Upper lobe of right lung (tissue), 1 donor: ENCODE measurements around the gene BPIFB3. TPM values are rescaled to one million over a fixed set of nuclear protein-coding genes. Genes with fewer than 3 reads are reported as not detected.

Experiments
- ATAC-seq: fragments of 200-7000 bp; cut with Tn5 transposase; one replicate; pipeline ENCODE4 v1.9.1; 2020; ENCODE audit warnings: mild to moderate bottlenecking, moderate library complexity
- DNase-seq: peaks from one replicate; pipeline ENCODE4 v3.0.0-alpha.2; 2020
- H3K27ac ChIP-seq: fragments of 200-600 bp; one replicate; pipeline ENCODE4 v1.8.0; 2022
- H3K27me3 ChIP-seq: fragments of 200-600 bp; one replicate; pipeline ENCODE4 v1.8.0; 2022; ENCODE audit warnings: mild to moderate bottlenecking
- H3K36me3 ChIP-seq: fragments of 200-600 bp; one replicate; pipeline ENCODE4 v1.8.0; 2022
- H3K4me1 ChIP-seq: fragments of 200-600 bp; one replicate; pipeline ENCODE4 v1.8.0; 2022
- H3K4me3 ChIP-seq: fragments of 200-600 bp; one replicate; pipeline ENCODE4 v1.8.0; 2022; ENCODE audit warnings: mild to moderate bottlenecking
- H3K9me3 ChIP-seq: fragments of 200-600 bp; one replicate; pipeline ENCODE4 v1.8.0; 2022
- intact Hi-C: fragments of 100-400 bp; cut with DNase I; formaldehyde crosslinking; loops from one replicate; pipeline ENCODE4 v1.11.0; 2022
- long read RNA-seq: library from polyadenylated mRNA; unstranded; transcript quantifications from one replicate; pipeline ENCODE4 v2.0.0, GENCODE V29; 2021
- total RNA-seq: library from RNA; stranded (reverse); fragmentation: NEBNext Ultra II Directional; extraction: Animal tissue kit (Norgen Biotek cat#: 25700); gene quantifications from one replicate; pipeline ENCODE4 v1.2.1, GENCODE V29; 2021
- TF ChIP-seq, protein P1 (sequence below): fragments of 200-600 bp; IDR thresholded peaks from one replicate; pipeline ENCODE4 v1.8.0; 2022; ENCODE audit warnings: antibody characterized with exemption
- donor health status: DM: no; HTN: yes; CAD: no; lungs with severe emphysema.

The BPIFB3 gene
- not detected for total RNA-seq
- long read RNA-seq: 0 reads

DNA sequence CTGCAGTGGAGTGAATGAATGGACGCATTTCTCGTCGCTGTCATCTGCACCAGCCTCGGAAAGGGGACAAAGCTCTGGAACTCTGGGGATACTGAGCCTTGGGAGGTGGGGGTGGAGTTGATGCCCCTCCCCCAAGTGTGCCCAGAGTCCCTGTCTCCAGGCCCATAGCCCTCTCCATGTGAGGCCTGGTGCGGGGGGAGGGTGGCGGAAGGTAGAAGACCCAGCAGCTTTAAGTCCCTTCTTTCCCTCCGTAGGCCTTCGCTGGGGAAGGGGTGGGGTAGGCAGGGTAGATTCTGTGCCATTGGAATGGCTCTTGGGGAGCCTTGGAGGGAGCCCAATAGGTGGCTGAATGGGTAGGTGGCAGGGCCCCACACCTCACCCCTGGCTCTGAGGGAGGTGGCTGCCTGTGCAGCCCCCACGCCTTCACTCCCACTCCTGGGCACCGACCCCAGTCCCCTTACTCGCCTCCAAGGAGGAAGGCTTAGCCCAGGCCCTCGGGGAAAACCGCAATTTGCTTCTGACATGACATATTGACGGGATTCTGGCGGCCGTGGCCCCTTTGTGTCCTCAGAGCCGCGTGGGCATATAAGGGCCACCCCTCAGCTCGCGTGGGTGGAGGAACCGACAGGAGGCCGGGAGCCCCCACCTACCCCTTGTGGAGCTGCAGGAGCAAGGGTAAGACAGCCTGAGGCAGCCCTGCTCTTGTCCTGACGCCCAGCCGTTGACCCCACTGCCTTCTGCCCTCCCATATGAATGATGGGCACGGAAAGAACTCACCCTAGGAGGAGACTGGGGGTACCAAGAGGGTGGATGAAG, at the start of gene BPIFB3:
TSS of gene BPIFB3 (plus strand) at position 613 of the 816 bp plus-strand sequence. CDS start 1,533 bp downstream, outside the sequence.
- Histone ChIP-seq H3K4me3 (no peak within 1 kb of the TSS), H3K4me1 (no peaks in the 10 kb centered on the region), H3K9me3 (no peaks in the 10 kb centered on the region), H3K27me3 (no peaks in the 10 kb centered on the region), H3K27ac (no peak within 1 kb of the TSS), H3K36me3 (no peaks in the 10 kb centered on the region)
- DNase-seq (no peak), ATAC-seq (no peak)
- TF ChIP-seq, protein P1, sequence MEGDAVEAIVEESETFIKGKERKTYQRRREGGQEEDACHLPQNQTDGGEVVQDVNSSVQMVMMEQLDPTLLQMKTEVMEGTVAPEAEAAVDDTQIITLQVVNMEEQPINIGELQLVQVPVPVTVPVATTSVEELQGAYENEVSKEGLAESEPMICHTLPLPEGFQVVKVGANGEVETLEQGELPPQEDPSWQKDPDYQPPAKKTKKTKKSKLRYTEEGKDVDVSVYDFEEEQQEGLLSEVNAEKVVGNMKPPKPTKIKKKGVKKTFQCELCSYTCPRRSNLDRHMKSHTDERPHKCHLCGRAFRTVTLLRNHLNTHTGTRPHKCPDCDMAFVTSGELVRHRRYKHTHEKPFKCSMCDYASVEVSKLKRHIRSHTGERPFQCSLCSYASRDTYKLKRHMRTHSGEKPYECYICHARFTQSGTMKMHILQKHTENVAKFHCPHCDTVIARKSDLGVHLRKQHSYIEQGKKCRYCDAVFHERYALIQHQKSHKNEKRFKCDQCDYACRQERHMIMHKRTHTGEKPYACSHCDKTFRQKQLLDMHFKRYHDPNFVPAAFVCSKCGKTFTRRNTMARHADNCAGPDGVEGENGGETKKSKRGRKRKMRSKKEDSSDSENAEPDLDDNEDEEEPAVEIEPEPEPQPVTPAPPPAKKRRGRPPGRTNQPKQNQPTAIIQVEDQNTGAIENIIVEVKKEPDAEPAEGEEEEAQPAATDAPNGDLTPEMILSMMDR: no peak
- intact Hi-C loops: no loop called here

DNA sequence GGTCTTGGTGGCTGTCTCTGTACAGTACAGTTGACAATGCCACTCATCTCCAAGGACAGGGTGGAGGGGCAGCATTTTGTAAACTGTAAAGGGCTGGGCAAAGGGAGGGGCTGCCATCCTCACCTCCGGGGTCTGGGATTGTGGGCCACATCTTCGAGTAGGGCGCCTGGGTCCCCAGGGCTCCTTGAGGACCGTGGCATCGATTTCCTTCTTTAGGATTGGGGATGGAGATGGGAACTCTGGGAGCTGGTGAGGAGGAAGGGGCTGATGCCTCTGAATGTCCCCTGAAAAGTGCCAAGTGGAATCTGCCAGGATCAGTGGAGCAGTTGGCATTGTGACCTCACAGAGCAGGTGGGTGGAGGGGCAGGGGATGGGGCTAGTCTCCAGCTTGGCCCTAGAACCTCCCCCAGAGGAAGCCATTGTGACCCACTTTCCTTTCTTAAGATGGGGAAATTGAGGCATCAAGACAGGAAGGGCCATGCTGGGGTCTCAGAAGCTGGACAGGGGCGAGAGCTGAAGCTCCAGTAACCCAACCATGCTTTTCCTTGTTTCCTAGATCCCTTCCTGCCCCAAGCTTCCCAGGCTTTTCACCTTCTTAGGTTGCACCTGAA, 49.5 kb upstream of the BPIFB3 start, which contains the start of gene SUN5:
TSS of gene SUN5 (minus strand) at position 293 of the 611 bp plus-strand sequence. CDS start at position 200, 93 bp downstream.
- ATAC-seq (no peak), DNase-seq (peak; percentile 39)
- Histone ChIP-seq H3K4me3 (no peak within 1 kb of the TSS), H3K4me1 (no peaks in the 10 kb centered on the region), H3K9me3 (peaks cover 5% of the 10 kb centered on the region), H3K36me3 (no peaks in the 10 kb centered on the region), H3K27me3 (no peaks in the 10 kb centered on the region), H3K27ac (no peak within 1 kb of the TSS)
- TF ChIP-seq, protein P1: no peak
- intact Hi-C loops: no loop called here

DNA sequence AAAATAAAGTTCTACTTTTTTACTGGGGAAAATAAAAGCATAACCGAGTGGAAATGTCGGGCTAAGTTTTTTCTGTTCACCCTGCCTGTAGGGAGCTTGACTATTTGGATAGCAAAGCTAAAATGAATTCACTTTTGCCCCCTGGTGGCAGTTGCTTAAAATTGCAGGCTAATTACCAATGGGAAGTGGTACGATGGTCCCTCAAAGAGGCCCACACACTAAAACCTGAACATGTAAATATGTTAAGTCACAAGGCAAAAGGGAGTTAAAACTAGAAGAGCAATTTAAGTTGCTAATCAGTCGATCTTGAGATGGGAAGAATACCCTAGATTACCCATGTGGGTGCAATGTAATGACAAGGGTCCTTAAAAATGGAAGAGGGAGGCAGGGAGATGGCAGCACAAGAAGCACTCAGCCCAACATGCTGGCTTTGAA, 48.6 kb upstream of the BPIFB3 start:
- Histone ChIP-seq H3K36me3 (no peaks in the 10 kb centered on the region), H3K4me3 (no peak overlapping the region), H3K27me3 (no peaks in the 10 kb centered on the region), H3K27ac (no peak overlapping the region), H3K4me1 (no peaks in the 10 kb centered on the region), H3K9me3 (peaks cover 5% of the 10 kb centered on the region)
- DNase-seq (no peak), ATAC-seq (no peak)
- TF ChIP-seq, protein P1: peak; percentile 36
- intact Hi-C loops: no loop called here

- Histone ChIP-seq H3K27ac (no peak overlapping the region), H3K9me3 (peaks cover 5% of the 10 kb centered on the region), H3K4me3 (no peak overlapping the region), H3K27me3 (no peaks in the 10 kb centered on the region), H3K36me3 (no peaks in the 10 kb centered on the region), H3K4me1 (no peaks in the 10 kb centered on the region)
- ATAC-seq (no peak), DNase-seq (no peak)
- TF ChIP-seq, protein P1: no peak
- intact Hi-C loops: no loop called here
Measured at GRCh38 chr20:33005908-33006775, 47.6 kb upstream of the BPIFB3 start.

DNA sequence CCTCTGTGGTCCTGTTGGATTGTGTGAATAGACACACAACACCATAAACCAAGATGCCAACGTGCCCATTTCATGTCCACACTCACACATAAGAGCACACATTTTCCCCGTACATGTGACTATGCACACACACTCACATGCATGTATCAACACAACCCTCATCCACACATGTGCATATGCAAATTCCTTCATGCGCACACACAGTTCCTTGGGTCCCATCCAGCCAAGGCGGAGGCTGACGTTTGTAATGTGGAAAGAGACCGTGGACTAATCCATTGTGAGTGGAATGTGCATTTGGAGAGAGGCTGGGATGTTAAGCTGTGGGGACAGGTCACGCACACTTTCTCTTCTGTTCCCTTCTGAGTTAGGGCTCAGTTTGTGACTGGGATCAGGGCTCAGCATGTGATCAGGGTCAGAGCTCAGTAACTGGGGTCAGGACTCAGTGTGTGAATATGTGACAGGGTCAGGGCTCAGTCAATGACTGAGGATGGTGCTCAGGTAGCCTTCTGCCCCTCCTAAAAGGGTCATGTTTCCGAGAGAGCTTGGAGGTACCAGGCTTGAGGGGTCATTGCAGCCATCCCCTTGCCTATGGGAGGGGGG, 46.8 kb upstream of the BPIFB3 start:
- ATAC-seq: no peak
- H3K4me3 ChIP-seq: no peak overlapping the region
- no peak overlapping the region for H3K27ac ChIP-seq
- no peaks in the 10 kb centered on the region for H3K27me3 ChIP-seq
- H3K36me3 ChIP-seq: no peaks in the 10 kb centered on the region
- H3K4me1 ChIP-seq: no peaks in the 10 kb centered on the region
- H3K9me3 ChIP-seq: peaks cover 5% of the 10 kb centered on the region
- TF ChIP-seq, protein P1: no peak
- intact Hi-C loops: no loop called here
- DNase-seq: no peak
